Esophagus muscularis mucosa (tissue), 3 donors: ENCODE measurements around the gene CDHR2.

Experiments used
- POLR2A ChIP-seq: fragments of 450-650 bp; IDR thresholded peaks from one replicate; pipeline ENCODE4 v1.6.1; 2017; ENCODE audit warnings: antibody characterized with exemption, moderate library complexity, mild to moderate bottlenecking, low read depth
- TF ChIP-seq, protein P1 (sequence below), 3 experiments: fragments of 200-600 bp in 2 of 3; fragments of 450-650 bp in 1 of 3; sonication (generic) in 2 of 3; IDR thresholded peaks; one replicate each; pipeline ENCODE4 v1.5.1; 2017 to 2019; ENCODE audit warnings: antibody characterized with exemption in 3 of 3, mild to moderate bottlenecking in 2 of 3, moderate library complexity in 1 of 3

DNA sequence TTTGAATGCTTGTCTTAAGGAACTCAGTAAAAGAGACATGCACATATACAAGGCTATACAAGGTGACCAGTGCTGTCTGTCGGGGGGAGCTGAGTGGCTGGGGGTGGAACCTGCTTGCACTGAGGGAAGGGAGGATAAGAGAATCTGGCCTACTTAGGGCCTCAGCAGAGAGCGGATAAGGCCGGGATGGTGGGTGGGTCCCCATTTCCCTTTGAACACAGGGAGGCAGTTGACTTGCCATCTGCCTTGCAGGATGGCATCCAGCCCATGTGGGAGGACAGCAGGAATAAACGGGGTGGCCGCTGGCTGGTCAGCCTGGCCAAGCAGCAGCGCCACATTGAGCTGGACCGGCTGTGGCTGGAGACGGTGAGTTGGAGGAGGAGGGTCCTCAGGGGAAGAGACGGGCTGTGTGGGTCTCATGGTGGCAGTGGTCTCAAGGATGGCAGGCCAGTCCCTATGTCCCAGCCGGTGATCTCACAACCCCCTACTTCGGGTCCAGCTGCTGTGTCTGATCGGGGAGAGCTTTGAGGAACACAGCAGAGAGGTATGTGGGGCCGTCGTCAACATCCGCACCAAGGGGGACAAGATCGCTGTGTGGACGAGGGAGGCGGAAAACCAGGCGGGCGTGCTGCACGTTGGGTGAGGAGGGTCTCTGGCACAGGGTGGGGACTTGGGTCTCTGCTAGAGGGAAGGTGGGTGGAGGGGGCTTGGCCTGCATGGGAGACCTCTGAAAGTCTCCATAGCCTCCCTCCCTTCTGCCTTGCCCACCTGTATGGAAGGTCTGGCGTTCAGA lies 95.9 kb downstream of the CDHR2 start:
- TF ChIP-seq, protein P1, sequence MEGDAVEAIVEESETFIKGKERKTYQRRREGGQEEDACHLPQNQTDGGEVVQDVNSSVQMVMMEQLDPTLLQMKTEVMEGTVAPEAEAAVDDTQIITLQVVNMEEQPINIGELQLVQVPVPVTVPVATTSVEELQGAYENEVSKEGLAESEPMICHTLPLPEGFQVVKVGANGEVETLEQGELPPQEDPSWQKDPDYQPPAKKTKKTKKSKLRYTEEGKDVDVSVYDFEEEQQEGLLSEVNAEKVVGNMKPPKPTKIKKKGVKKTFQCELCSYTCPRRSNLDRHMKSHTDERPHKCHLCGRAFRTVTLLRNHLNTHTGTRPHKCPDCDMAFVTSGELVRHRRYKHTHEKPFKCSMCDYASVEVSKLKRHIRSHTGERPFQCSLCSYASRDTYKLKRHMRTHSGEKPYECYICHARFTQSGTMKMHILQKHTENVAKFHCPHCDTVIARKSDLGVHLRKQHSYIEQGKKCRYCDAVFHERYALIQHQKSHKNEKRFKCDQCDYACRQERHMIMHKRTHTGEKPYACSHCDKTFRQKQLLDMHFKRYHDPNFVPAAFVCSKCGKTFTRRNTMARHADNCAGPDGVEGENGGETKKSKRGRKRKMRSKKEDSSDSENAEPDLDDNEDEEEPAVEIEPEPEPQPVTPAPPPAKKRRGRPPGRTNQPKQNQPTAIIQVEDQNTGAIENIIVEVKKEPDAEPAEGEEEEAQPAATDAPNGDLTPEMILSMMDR (IDR thresholded peaks at IDR 0.05) = no peak
- no peak for TF ChIP-seq POLR2A
